Breast epithelium (tissue), 4 donors: ENCODE data around the gene OR13H1. TPM values are rescaled to one million over a fixed set of nuclear protein-coding genes. Genes with fewer than 3 reads are reported as not detected.
"Not testable (repeated sequence)": the region's sequence is repeated elsewhere in the genome, so short reads cannot be mapped to it uniquely, and the experiment has no call there.

Experiments
- DNase-seq, 2 donors: peaks; one replicate each; pipeline ENCODE4 v3.0.0-alpha.2; 2019; ENCODE audit warnings: low spot score in 2 of 2
- H3K27ac ChIP-seq, 2 donors: fragments of 200-600 bp; sonication (generic) in 1 of 2; one replicate each; pipeline ENCODE4 v1.5.1; 2016 to 2019; ENCODE audit warnings: mild to moderate bottlenecking in 1 of 2
- H3K27me3 ChIP-seq, 2 donors: fragments of 200-600 bp; sonication (generic) in 1 of 2; one replicate each; pipeline versions ENCODE4 v1.5.1 to v1.6.0; 2017 to 2019; ENCODE audit warnings: control low read depth in 1 of 2, mild to moderate bottlenecking in 1 of 2
- H3K36me3 ChIP-seq: fragments of 200-600 bp; one replicate; pipeline ENCODE4 v1.5.1; 2019
- H3K4me1 ChIP-seq, 2 donors: fragments of 200-600 bp; sonication (generic); one replicate each; pipeline ENCODE4 v1.5.1; 2016 to 2019; ENCODE audit warnings: control low read depth in 1 of 2
- H3K4me3 ChIP-seq, 3 donors: fragments of 200-600 bp; sonication (generic); 1 replicate in 2 of 3; 2 replicates in 1 of 3; pipeline ENCODE4 v1.5.1; 2016 to 2019; ENCODE audit warnings: mild to moderate bottlenecking in 3 of 3, moderate library complexity in 2 of 3
- H3K9me3 ChIP-seq, 2 donors: fragments of 200-600 bp; sonication (generic) in 1 of 2; one replicate each; pipeline ENCODE4 v1.5.1; 2016 to 2019; ENCODE audit warnings: control low read depth in 1 of 2
- POLR2A ChIP-seq: fragments of 450-650 bp; IDR thresholded peaks from one replicate; pipeline ENCODE4 v1.6.1; 2016; ENCODE audit warnings: antibody characterized with exemption, mild to moderate bottlenecking, moderate library complexity
- POLR2AphosphoS5 ChIP-seq, 3 donors: sonication (generic); formaldehyde crosslinking; IDR thresholded peaks; one replicate each; pipeline ENCODE4 v1.6.1; 2017; ENCODE audit warnings: antibody characterized with exemption in 3 of 3
- intact Hi-C: fragments of 100-400 bp; cut with DNase I; formaldehyde crosslinking; loops from one replicate; pipeline ENCODE4 v1.15.1; 2023; ENCODE audit warnings: low total_unique reads
- total RNA-seq, 3 donors: library from RNA; depleted of rRNA; stranded (reverse); fragments of >200 nt; gene quantifications; one replicate each; pipeline ENCODE4 v1.1.0, GENCODE V29; 2016
- TF ChIP-seq, protein P1 (sequence below), 3 donors: fragments of 450-650 bp; IDR thresholded peaks; one replicate each; pipeline ENCODE4 v1.5.1; 2016 to 2017; ENCODE audit warnings: antibody characterized with exemption in 3 of 3, mild to moderate bottlenecking in 3 of 3, moderate library complexity in 3 of 3

The OR13H1 gene, protein sequence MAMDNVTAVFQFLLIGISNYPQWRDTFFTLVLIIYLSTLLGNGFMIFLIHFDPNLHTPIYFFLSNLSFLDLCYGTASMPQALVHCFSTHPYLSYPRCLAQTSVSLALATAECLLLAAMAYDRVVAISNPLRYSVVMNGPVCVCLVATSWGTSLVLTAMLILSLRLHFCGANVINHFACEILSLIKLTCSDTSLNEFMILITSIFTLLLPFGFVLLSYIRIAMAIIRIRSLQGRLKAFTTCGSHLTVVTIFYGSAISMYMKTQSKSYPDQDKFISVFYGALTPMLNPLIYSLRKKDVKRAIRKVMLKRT
- total RNA-seq, result not detected

DNA sequence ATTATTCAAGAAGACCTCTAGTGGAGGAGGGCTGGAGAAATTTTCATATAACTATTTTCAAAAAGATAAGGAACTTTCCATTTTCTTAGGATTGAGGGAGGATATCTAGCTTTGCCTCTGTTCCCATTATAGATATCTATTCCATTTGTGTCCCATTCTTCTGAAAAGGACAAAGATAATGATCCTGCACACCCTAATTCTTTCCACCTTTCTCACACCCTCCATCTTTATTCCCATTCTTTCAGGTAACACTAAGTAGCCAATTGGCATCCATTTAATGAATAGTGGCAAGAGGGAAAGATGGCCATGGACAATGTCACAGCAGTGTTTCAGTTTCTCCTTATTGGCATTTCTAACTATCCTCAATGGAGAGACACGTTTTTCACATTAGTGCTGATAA is at the start of gene OR13H1:
Gene OR13H1 (plus strand): TSS at position 301 of the 400 bp plus-strand sequence. CDS start 0 bp downstream, at position 301.
- no peak for TF ChIP-seq POLR2AphosphoS5 (IDR thresholded peaks at IDR 0.05)
- TF ChIP-seq POLR2A, result no peak
- TF ChIP-seq, protein P1, sequence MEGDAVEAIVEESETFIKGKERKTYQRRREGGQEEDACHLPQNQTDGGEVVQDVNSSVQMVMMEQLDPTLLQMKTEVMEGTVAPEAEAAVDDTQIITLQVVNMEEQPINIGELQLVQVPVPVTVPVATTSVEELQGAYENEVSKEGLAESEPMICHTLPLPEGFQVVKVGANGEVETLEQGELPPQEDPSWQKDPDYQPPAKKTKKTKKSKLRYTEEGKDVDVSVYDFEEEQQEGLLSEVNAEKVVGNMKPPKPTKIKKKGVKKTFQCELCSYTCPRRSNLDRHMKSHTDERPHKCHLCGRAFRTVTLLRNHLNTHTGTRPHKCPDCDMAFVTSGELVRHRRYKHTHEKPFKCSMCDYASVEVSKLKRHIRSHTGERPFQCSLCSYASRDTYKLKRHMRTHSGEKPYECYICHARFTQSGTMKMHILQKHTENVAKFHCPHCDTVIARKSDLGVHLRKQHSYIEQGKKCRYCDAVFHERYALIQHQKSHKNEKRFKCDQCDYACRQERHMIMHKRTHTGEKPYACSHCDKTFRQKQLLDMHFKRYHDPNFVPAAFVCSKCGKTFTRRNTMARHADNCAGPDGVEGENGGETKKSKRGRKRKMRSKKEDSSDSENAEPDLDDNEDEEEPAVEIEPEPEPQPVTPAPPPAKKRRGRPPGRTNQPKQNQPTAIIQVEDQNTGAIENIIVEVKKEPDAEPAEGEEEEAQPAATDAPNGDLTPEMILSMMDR (IDR thresholded peaks at IDR 0.05), result no peak
- intact Hi-C loops, result no loop called here

DNA sequence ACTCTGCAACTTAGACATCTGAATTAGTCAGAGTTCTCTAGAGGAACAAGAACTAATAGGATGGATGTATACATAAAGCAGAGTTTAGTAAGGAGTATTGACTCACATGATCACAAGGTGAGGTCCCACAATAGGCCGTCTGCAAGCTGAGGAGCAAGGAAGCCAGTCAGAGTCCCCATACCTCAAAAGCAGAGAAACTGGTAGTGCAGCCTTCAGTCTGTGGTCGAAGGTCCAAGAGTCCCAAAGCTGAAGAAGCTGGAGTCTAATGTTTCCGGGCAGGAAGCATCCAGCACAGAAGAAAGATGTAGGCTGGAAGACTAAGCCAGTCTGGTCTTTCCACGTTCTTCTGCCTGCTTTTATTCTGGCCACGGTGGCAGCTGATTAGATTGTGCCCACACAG is 42.3 kb upstream of the OR13H1 start:
- H3K27ac ChIP-seq, H3K4me1 ChIP-seq, H3K9me3 ChIP-seq, intact Hi-C loops, H3K27me3 ChIP-seq, DNase-seq, H3K36me3 ChIP-seq, H3K4me3 ChIP-seq: not testable (repeated sequence)

More for the DNA sequence above, at the start of gene OR13H1:
- Histone ChIP-seq H3K4me1 (no peaks in the 10 kb centered on the region), H3K4me3 (no peak within 1 kb of the TSS), H3K27ac (no peak within 1 kb of the TSS), H3K36me3 (no peaks in the 10 kb centered on the region), H3K27me3 (peaks cover 0 to 53% of the 10 kb centered on the region in 2 donors), H3K9me3 (no peaks in the 10 kb centered on the region)
- DNase-seq, result no peak

DNA sequence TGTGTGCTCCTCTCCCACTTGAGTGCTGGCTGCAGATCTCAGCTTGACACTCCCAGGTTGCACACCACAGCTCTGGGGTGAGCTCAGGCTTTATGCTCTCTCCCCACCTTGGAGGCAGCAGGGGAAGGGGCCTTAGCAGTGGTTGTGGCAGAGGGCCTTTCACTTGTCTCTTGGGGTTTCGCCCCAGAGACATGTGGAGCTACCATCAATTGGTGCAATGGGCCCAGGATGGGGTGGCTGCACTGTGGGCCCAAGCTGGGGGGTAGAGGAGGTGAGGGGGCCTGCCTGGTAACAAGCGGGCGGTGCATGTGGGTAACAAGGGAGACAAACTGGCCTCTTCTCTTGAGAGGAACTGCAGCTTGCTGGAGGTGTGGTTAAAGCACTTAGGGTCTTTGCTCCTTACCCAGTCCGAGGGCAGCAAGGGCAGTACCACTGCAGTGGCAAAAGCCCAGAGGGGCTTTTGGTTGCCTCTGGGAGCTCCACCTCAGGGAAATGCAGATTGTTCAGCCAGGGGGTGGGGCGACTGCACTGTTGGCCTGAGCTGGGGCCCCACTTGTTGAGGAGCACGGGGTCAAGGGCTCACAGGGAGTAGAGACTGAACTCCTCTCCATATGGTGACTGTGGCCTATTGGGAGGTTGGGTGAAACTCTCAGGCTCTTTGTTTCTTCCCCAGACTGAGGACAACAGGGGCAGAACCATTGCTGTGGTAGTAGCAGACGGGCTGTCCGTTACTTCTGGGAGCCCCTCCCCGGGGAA is 30.5 kb upstream of the OR13H1 start:
- no peak for DNase-seq
- Histone ChIP-seq H3K36me3 (no peaks in the 10 kb centered on the region), H3K27me3 (peaks cover 0 to 17% of the 10 kb centered on the region in 2 donors), H3K4me3 (no peak overlapping the region), H3K9me3 (peaks cover 0 to 19% of the 10 kb centered on the region in 2 donors), H3K27ac (no peak overlapping the region), H3K4me1 (no peaks in the 10 kb centered on the region)
- intact Hi-C loops, result no loop called here
- no peak for TF ChIP-seq POLR2AphosphoS5 (IDR thresholded peaks at IDR 0.05)
- no peak for TF ChIP-seq POLR2A
- TF ChIP-seq, protein P1 (IDR thresholded peaks at IDR 0.05), result no peak

DNA sequence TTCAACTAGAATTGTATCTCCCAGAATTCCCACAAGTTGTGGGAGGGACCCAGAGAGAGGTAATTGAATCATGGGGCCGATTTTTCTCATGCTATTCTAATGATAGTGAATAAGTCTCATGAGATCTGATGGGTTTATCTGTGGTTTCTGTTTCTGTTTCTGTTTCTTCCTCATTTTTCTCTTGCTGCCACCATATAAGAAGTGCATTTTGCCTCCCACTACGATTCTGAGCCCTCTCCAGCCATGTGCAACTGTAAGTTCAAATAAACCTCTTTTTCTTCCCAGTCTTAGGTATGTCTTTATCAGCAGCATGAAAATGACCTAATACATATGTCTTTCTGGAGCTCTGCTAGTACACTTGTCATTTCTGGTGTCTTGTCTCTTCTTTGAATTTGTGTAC is 22.1 kb upstream of the OR13H1 start:
- TF ChIP-seq, protein P1 (IDR thresholded peaks at IDR 0.05), result no peak
- TF ChIP-seq POLR2A (no peak), POLR2AphosphoS5 (IDR thresholded peaks at IDR 0.05) (no peak)
- Histone ChIP-seq H3K27ac (no peak overlapping the region), H3K9me3 (peaks cover 0 to 10% of the 10 kb centered on the region in 2 donors), H3K27me3 (peaks cover 0 to 22% of the 10 kb centered on the region in 2 donors), H3K4me3 (no peak overlapping the region), H3K36me3 (no peaks in the 10 kb centered on the region), H3K4me1 (no peaks in the 10 kb centered on the region)
- DNase-seq, result no peak
- intact Hi-C loops, result no loop called here

DNA sequence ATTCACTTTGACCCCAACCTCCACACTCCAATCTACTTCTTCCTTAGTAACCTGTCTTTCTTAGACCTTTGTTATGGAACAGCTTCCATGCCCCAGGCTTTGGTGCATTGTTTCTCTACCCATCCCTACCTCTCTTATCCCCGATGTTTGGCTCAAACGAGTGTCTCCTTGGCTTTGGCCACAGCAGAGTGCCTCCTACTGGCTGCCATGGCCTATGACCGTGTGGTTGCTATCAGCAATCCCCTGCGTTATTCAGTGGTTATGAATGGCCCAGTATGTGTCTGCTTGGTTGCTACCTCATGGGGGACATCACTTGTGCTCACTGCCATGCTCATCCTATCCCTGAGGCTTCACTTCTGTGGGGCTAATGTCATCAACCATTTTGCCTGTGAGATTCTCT is 344 bp downstream of the OR13H1 start:
- Histone ChIP-seq H3K4me3 (no peak overlapping the region), H3K9me3 (no peaks in the 10 kb centered on the region), H3K4me1 (no peaks in the 10 kb centered on the region), H3K27ac (no peak overlapping the region), H3K27me3 (peaks cover 0 to 56% of the 10 kb centered on the region in 2 donors), H3K36me3 (no peaks in the 10 kb centered on the region)
- intact Hi-C loops, result no loop called here
- DNase-seq, result no peak
- TF ChIP-seq, protein P1 (IDR thresholded peaks at IDR 0.05), result no peak
- TF ChIP-seq POLR2AphosphoS5 (IDR thresholded peaks at IDR 0.05) (no peak), POLR2A (no peak)
